ENCODE results near the gene PLTP.

PLTP gene

GRCh38 chr20:45857114-45857881 is 54.7 kb downstream of the PLTP start, which contains the start of the genes ACOT8 and ZSWIM3 (continued):
- TF ChIP-seq ZNF398 (tag by site-specific recombination; IDR thresholded peaks at IDR 0.05) = no peak
- peak; percentile 70 for TF ChIP-seq KLF16 (tag by site-specific recombination; IDR thresholded peaks at IDR 0.05)
- TF ChIP-seq ZBTB44 (tag by site-specific recombination; IDR thresholded peaks at IDR 0.05) = 0 out of 2 replicates have a peak, but pooled peaks have one; percentile 2
- no peak for TF ChIP-seq KLF8 (tag by site-specific recombination; IDR thresholded peaks at IDR 0.05)
- TF ChIP-seq ZNF423 (tag by site-specific recombination; IDR thresholded peaks at IDR 0.05) = no peak
- no peak for TF ChIP-seq ZNF37A (tag by site-specific recombination; IDR thresholded peaks at IDR 0.05)
- no peak for TF ChIP-seq ZNF610 (tag by site-specific recombination; IDR thresholded peaks at IDR 0.05; ENCODE audit: borderline replicate concordance)
- no peak for TF ChIP-seq INSM2 (tag by site-specific recombination; IDR thresholded peaks at IDR 0.05)
- no peak for TF ChIP-seq ZNF214 (tag by site-specific recombination; IDR thresholded peaks at IDR 0.05; ENCODE audit: borderline replicate concordance)
- no peak for TF ChIP-seq ZEB2 (tag by site-specific recombination; IDR thresholded peaks at IDR 0.05)
- TF ChIP-seq ZNF549 (tag by site-specific recombination; IDR thresholded peaks at IDR 0.05) = no peak
- no peak for TF ChIP-seq ZNF660 (tag by site-specific recombination; IDR thresholded peaks at IDR 0.05)
- peak; percentile 56 for TF ChIP-seq ZNF341 (tag by site-specific recombination; IDR thresholded peaks at IDR 0.05; ENCODE audit: low read depth)
- TF ChIP-seq TCF7L2 (IDR thresholded peaks at IDR 0.05; ENCODE audit: borderline replicate concordance, low read depth, low read length) = no peak
- no peak for TF ChIP-seq ZNF239 (tag by site-specific recombination; IDR thresholded peaks at IDR 0.05)
- no peak for TF ChIP-seq ZBTB1 (tag by site-specific recombination; IDR thresholded peaks at IDR 0.05)
- no peak for TF ChIP-seq MYNN (tag by site-specific recombination; IDR thresholded peaks at IDR 0.05; ENCODE audit: borderline replicate concordance)
- TF ChIP-seq ZNF548 (tag by site-specific recombination; IDR thresholded peaks at IDR 0.05) = no peak
- peak; percentile 77 for TF ChIP-seq KLF1 (tag by site-specific recombination; IDR thresholded peaks at IDR 0.05)
- TF ChIP-seq ZNF518A (tag by site-specific recombination; conservative IDR thresholded peaks at IDR 0.05; ENCODE audit: low read depth) = peak; percentile 70
- no peak for TF ChIP-seq ZNF202 (tag by site-specific recombination; IDR thresholded peaks at IDR 0.05; ENCODE audit: borderline replicate concordance)
- no peak for TF ChIP-seq ZNF585B (tag by site-specific recombination; IDR thresholded peaks at IDR 0.05)
- peak; percentile 42; the same call in 1 of the 2 replicates for TF ChIP-seq ZNF561 (tag by site-specific recombination; IDR thresholded peaks at IDR 0.05; ENCODE audit: borderline replicate concordance)
- TF ChIP-seq ZNF211 (tag by site-specific recombination; IDR thresholded peaks at IDR 0.05; ENCODE audit: low read depth) = no peak
- peak; percentile 94 for TF ChIP-seq ZNF580 (tag by site-specific recombination; IDR thresholded peaks at IDR 0.05)
- TF ChIP-seq TRIM28 (IDR thresholded peaks at IDR 0.05; ENCODE audit: borderline replicate concordance, low read length) = no peak
- no peak for TF ChIP-seq PRDM6 (tag by site-specific recombination; IDR thresholded peaks at IDR 0.05)
